Spleen (tissue), 11 donors: ENCODE data around the gene PAX2. TPM values are rescaled to one million over a fixed set of nuclear protein-coding genes. Genes with fewer than 3 reads are reported as not detected.
A peak's percentile ranks its signal among the peaks of the same experiment; 100 is the strongest.

ENCODE experiments used
- DNase-seq: peaks from one replicate; pipeline ENCODE4 v3.0.0-alpha.2; 2020
- H3K27ac ChIP-seq, 8 donors: fragments of 200-600 bp; sonication (generic) in 7 of 8; 1 replicate in 4 of 8; 2 replicates in 4 of 8; pipeline versions ENCODE4 v1.5.0 to v1.8.0; 2016 to 2021; ENCODE audit warnings: inconsistent platforms in 4 of 8, mild to moderate bottlenecking in 4 of 8, moderate library complexity in 1 of 8
- H3K27me3 ChIP-seq, 7 donors: fragments of 200-600 bp; sonication (generic) in 6 of 7; replicated peaks in 1 of 7; 1 replicate in 4 of 7; 2 replicates in 3 of 7; pipeline versions ENCODE4 v1.5.0 to v1.8.0; 2016 to 2021; ENCODE audit warnings: inconsistent platforms in 3 of 7, mild to moderate bottlenecking in 1 of 7
- H3K36me3 ChIP-seq, 6 donors: fragments of 200-600 bp; sonication (generic) in 5 of 6; 1 replicate in 4 of 6; 2 replicates in 2 of 6; pipeline versions ENCODE4 v1.5.0 to v1.8.0; 2016 to 2021; ENCODE audit warnings: inconsistent platforms in 2 of 6
- H3K4me1 ChIP-seq, 6 donors: fragments of 200-600 bp; sonication (generic) in 5 of 6; 1 replicate in 3 of 6; 2 replicates in 3 of 6; pipeline versions ENCODE4 v1.5.0 to v1.8.0; 2016 to 2021; ENCODE audit warnings: inconsistent platforms in 3 of 6
- H3K4me3 ChIP-seq, 8 donors: fragments of 200-600 bp; sonication (generic) in 7 of 8; 1 replicate in 4 of 8; 2 replicates in 4 of 8; pipeline versions ENCODE4 v1.5.0 to v1.8.0; 2016 to 2021; ENCODE audit warnings: inconsistent platforms in 4 of 8, mild to moderate bottlenecking in 4 of 8, moderate library complexity in 2 of 8
- H3K9me3 ChIP-seq, 8 donors: fragments of 200-600 bp; sonication (generic) in 7 of 8; 1 replicate in 4 of 8; 2 replicates in 4 of 8; pipeline versions ENCODE4 v1.5.0 to v1.8.0; 2016 to 2021; ENCODE audit warnings: inconsistent platforms in 4 of 8
- CTCF ChIP-seq, 11 experiments: fragments of 200-600 bp in 7 of 11; fragments of 450-650 bp in 4 of 11; sonication (generic) in 4 of 11; IDR thresholded peaks in 8 of 11; conservative IDR thresholded peaks in 3 of 11; 1 replicate in 7 of 11; 2 replicates in 4 of 11; pipeline versions ENCODE4 v1.4.0 to v1.8.0; 2016 to 2021; ENCODE audit warnings: antibody characterized with exemption in 11 of 11, inconsistent platforms in 4 of 11, mild to moderate bottlenecking in 1 of 11
- POLR2A ChIP-seq, 3 donors: fragments of 450-650 bp; IDR thresholded peaks; one replicate each; pipeline ENCODE4 v1.5.1; 2017; ENCODE audit warnings: antibody characterized with exemption in 3 of 3, mild to moderate bottlenecking in 1 of 3
- POLR2AphosphoS5 ChIP-seq, 3 donors: sonication (generic); formaldehyde crosslinking; IDR thresholded peaks; one replicate each; pipeline ENCODE4 v1.5.1; 2017; ENCODE audit warnings: antibody characterized with exemption in 3 of 3
- WGBS, 5 donors: extraction: QIAGEN DNeasy Blood & Tissue Kit in 3 of 5; methylation state at CpG; one replicate each; pipeline versions ENCODE4 v1.1.5 to v1.1.7; 2013 to 2018; 5-methylcytosine and 5-hydroxymethylcytosine counted together
- intact Hi-C: fragments of 100-400 bp; cut with DNase I; formaldehyde crosslinking; loops from one replicate; pipeline ENCODE4 v1.15.0; 2023; ENCODE audit warnings: low total_unique reads
- polyA plus RNA-seq, 3 donors: library from polyadenylated mRNA; stranded (reverse); fragments of 200-250 nt; gene quantifications; one replicate each; pipeline ENCODE4 v1.2.1, GENCODE V29; 2013
- total RNA-seq, 7 donors: library from RNA; depleted of rRNA in 3 of 7; stranded (reverse); fragments of >200 nt in 3 of 7; fragmentation: NEBNext Ultra II Directional in 4 of 7; extraction: Animal tissue kit (Norgen Biotek cat#: 25700) in 4 of 7; gene quantifications; one replicate each; pipeline versions ENCODE4 v1.1.0 to v1.2.1, GENCODE V29; 2016 to 2021
- donor health status: healthy with polysubstance abuse.
- donor health status: DM: no; HTN: no; CAD: no; lungs with moderate emphysema.
- donor health status: DM: no; HTN: no; CAD: no.
- donor health status: Bipolar disorder and iron deficiency.
- donor health status: healthy.
- donor health status: DM: no; HTN: no; CAD: no.
- donor health status: DM: yes; HTN: yes; CAD: no.

The PAX2 gene
- total and polyA plus RNA-seq, 10 donors = not detected

GRCh38 chr10:100737355-100738054 lies 7.9 kb upstream of the PAX2 start:
- 3 to 4% (median 3%) methylated on average over 45 to 51 of the region's 51 CpGs for WGBS, 5 donors

DNA sequence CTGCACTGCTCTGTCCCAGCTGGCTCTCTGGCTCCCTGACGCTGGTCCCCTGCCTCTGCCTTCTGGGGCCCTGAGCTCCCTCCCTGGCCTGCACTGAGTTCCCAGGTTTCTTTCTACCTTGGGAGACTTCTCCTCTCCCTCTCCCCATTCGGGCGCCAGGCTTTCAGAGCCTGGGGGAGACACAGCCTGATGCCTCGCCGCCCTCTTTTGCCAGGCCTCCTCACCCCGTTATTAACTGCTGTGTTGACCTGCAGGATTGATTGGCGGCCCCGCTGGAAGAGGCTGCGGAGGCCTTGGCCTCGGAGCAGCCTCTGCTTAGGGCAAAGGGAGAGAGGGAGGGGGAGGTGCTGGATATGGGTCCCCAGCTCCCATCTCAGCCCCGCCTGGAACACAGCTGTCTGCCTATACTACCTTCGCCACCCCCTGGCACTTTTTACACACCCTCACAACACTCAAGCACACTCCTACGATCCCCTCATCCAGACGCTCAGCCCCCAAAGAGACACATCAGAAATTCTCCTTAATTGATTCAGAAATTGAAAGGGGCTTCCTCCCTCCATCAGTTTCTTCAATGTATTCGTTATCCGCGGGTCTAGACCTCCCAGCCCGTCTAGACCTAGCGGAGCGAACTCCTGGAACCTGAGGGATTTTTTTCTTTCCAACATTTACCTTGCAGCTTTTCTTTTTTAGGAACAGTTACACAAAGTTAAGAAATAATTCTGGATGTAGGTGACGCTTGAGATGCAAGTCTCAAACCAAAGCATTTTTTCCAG lies 7.1 kb upstream of the PAX2 start:
- Histone ChIP-seq H3K36me3 (no peaks in the 10 kb centered on the region), H3K4me1 (peaks cover 9 to 70% (median 44%) of the 10 kb centered on the region in 6 donors), H3K9me3 (no peaks in the 10 kb centered on the region), H3K4me3 (peak overlapping the region in 1 of 8 donors; percentile 62), H3K27me3 (peaks cover 12 to 100% (median 97%) of the 10 kb centered on the region in 7 donors), H3K27ac (no peak overlapping the region)
- 7 to 12% (median 10%) methylated on average over 20 to 21 of the region's 21 CpGs for WGBS, 5 donors
- intact Hi-C loops = no loop called here
- TF ChIP-seq CTCF (IDR thresholded peaks at IDR 0.05 in 8 of 11, conservative IDR thresholded peaks at IDR 0.05 in 3 of 11) = no peak
- no peak for TF ChIP-seq POLR2AphosphoS5 (IDR thresholded peaks at IDR 0.05)
- TF ChIP-seq POLR2A (IDR thresholded peaks at IDR 0.05) = no peak
- DNase-seq = peak; percentile 36

More at GRCh38 chr10:100737355-100738054, 7.9 kb upstream of the PAX2 start:
- intact Hi-C loops = no loop called here
- TF ChIP-seq POLR2A (IDR thresholded peaks at IDR 0.05) (no peak), CTCF (IDR thresholded peaks at IDR 0.05 in 8 of 11, conservative IDR thresholded peaks at IDR 0.05 in 3 of 11) (no peak), POLR2AphosphoS5 (IDR thresholded peaks at IDR 0.05) (no peak)
- H3K4me3 ChIP-seq = peak overlapping the region in 7 of 8 donors; percentile 19 to 62 (median 25)
- H3K9me3 ChIP-seq = no peaks in the 10 kb centered on the region
- H3K36me3 ChIP-seq = no peaks in the 10 kb centered on the region
- H3K27me3 ChIP-seq = peaks cover 9 to 100% (median 96%) of the 10 kb centered on the region in 7 donors
- peaks cover 9 to 62% (median 40%) of the 10 kb centered on the region in 6 donors for H3K4me1 ChIP-seq
- peak; percentile 55 for DNase-seq
- H3K27ac ChIP-seq = no peak overlapping the region

- WGBS, 5 donors = 4 to 11% (median 6%) methylated on average over 43 to 56 of the region's 56 CpGs
- peak; percentile 61 for DNase-seq
- Histone ChIP-seq H3K9me3 (no peaks in the 10 kb centered on the region), H3K4me3 (peak overlapping the region in 1 of 8 donors; percentile 1), H3K27ac (no peak overlapping the region), H3K27me3 (peaks cover 12 to 100% (median 98%) of the 10 kb centered on the region in 7 donors), H3K36me3 (no peaks in the 10 kb centered on the region), H3K4me1 (peaks cover 14 to 85% (median 58%) of the 10 kb centered on the region in 6 donors)
- TF ChIP-seq CTCF (IDR thresholded peaks at IDR 0.05 in 8 of 11, conservative IDR thresholded peaks at IDR 0.05 in 3 of 11) = no peak
- no peak for TF ChIP-seq POLR2A (IDR thresholded peaks at IDR 0.05)
- TF ChIP-seq POLR2AphosphoS5 (IDR thresholded peaks at IDR 0.05) = no peak
- intact Hi-C loops = no loop called here
Measured at GRCh38 chr10:100739517-100740368, 5.6 kb upstream of the PAX2 start.
